OCI-LY1 (cell line): ENCODE measurements around the gene SERPINA6.

ENCODE experiments used
- H2AFZ ChIP-seq: fragments of 200-600 bp; sonication (generic), shearing (Covaris generic); 2 replicates; pipeline ENCODE4 v1.6.0; 2014; ENCODE audit warnings: antibody characterized with exemption, mild to moderate bottlenecking, low read length
- H3F3A ChIP-seq: fragments of 200-600 bp; sonication (generic), shearing (Covaris generic); 2 replicates; pipeline ENCODE4 v1.6.0; 2014; ENCODE audit warnings: mild to moderate bottlenecking, antibody characterized with exemption, low read length, moderate library complexity; ENCODE audit not compliant: insufficient read depth
- H3K27ac ChIP-seq: fragments of 200-600 bp; sonication (generic); 2 replicates; pipeline ENCODE4 v1.5.1; 2014; ENCODE audit warnings: low read length, mixed run types, mild to moderate bottlenecking, low read depth; ENCODE audit not compliant: poor library complexity, severe bottlenecking
- H3K27me3 ChIP-seq: fragments of 200-600 bp; sonication (generic); 2 replicates; pipeline ENCODE4 v1.6.0; 2014; ENCODE audit warnings: antibody characterized with exemption, mild to moderate bottlenecking, low read length, moderate library complexity; ENCODE audit not compliant: insufficient read depth
- H3K36me3 ChIP-seq: fragments of 200-600 bp; sonication (generic); 2 replicates; pipeline ENCODE4 v1.6.1; 2014; ENCODE audit warnings: mild to moderate bottlenecking, antibody characterized with exemption, low read length, moderate library complexity, mixed read lengths; ENCODE audit not compliant: insufficient read depth
- H3K4me1 ChIP-seq: fragments of 200-600 bp; sonication (generic); 2 replicates; pipeline ENCODE4 v1.5.1; 2014; ENCODE audit warnings: mild to moderate bottlenecking, low read length, moderate library complexity; ENCODE audit not compliant: insufficient read depth, severe bottlenecking
- H3K4me2 ChIP-seq: fragments of 200-600 bp; sonication (generic), shearing (Covaris generic); 2 replicates; pipeline ENCODE4 v1.6.1; 2014; ENCODE audit warnings: low read length
- H3K4me3 ChIP-seq: fragments of 200-600 bp; sonication (generic); 2 replicates; pipeline ENCODE4 v1.5.1; 2014; ENCODE audit warnings: low read length, low read depth, mild to moderate bottlenecking, mixed read lengths; ENCODE audit not compliant: poor library complexity, severe bottlenecking
- H3K79me2 ChIP-seq: fragments of 200-600 bp; shearing (Covaris generic); 2 replicates; pipeline ENCODE4 v1.6.1; 2016; ENCODE audit warnings: mixed run types, low read length, mixed read lengths; ENCODE audit not compliant: insufficient read depth
- H3K9ac ChIP-seq: fragments of 200-600 bp; sonication (generic), shearing (Covaris generic); 2 replicates; pipeline ENCODE4 v1.6.1; 2014; ENCODE audit warnings: mild to moderate bottlenecking, low read length, mixed read lengths
- H3K9me2 ChIP-seq: fragments of 200-600 bp; sonication (generic), shearing (Covaris generic); 2 replicates; pipeline ENCODE4 v1.6.1; 2014; ENCODE audit warnings: low read depth, mild to moderate bottlenecking, low read length, mixed read lengths
- H3K9me3 ChIP-seq: fragments of 200-600 bp; shearing (Covaris generic); 2 replicates; pipeline ENCODE4 v1.6.1; 2014; ENCODE audit warnings: low read length, mixed read lengths
- H4K20me1 ChIP-seq: fragments of 200-600 bp; sonication (generic), shearing (Covaris generic); 2 replicates; pipeline ENCODE4 v1.6.0; 2016; ENCODE audit warnings: mild to moderate bottlenecking, low read length; ENCODE audit not compliant: insufficient read depth
- CTCF ChIP-seq: fragments of 200-600 bp; sonication (generic), shearing (Covaris generic); IDR thresholded peaks from 2 replicates; pipeline ENCODE4 v1.5.1; 2017; ENCODE audit warnings: mild to moderate bottlenecking, antibody characterized with exemption, low read length, moderate library complexity, mixed read lengths
- EZH2 ChIP-seq: fragments of 200-600 bp; sonication (generic), shearing (Covaris generic); IDR thresholded peaks from 2 replicates; pipeline ENCODE4 v1.8.0; 2017; ENCODE audit warnings: borderline replicate concordance, mixed run types, mild to moderate bottlenecking, antibody characterized with exemption, low read length, moderate library complexity, mixed read lengths

Gene SERPINA6

GRCh38 chr14:94361682-94362081 lies 38.5 kb upstream of the SERPINA6 start:
- Histone ChIP-seq H3K27me3 (no peaks in the 10 kb centered on the region), H3F3A (no peaks in the 10 kb centered on the region)
- TF ChIP-seq EZH2, result no peak
- no peak for TF ChIP-seq CTCF

GRCh38 chr14:94360945-94361565 lies 37.9 kb upstream of the SERPINA6 start:
- no peaks in the 10 kb centered on the region for H3K27me3 ChIP-seq
- no peaks in the 10 kb centered on the region for H3F3A ChIP-seq
- no peak overlapping the region for H3K27ac ChIP-seq
- H3K9me2 ChIP-seq, result no peaks in the 10 kb centered on the region
- H3K9ac ChIP-seq, result no peak overlapping the region
- no peaks in the 10 kb centered on the region for H3K9me3 ChIP-seq
- no peak overlapping the region for H3K4me2 ChIP-seq
- no peak overlapping the region for H3K4me3 ChIP-seq
- TF ChIP-seq EZH2 (no peak), CTCF (no peak)
- no peaks in the 10 kb centered on the region for H4K20me1 ChIP-seq
- no peaks in the 10 kb centered on the region for H3K36me3 ChIP-seq
- no peaks in the 10 kb centered on the region for H3K79me2 ChIP-seq
- no peaks in the 10 kb centered on the region for H3K4me1 ChIP-seq
- no peak overlapping the region for H2AFZ ChIP-seq

More at GRCh38 chr14:94361682-94362081, 38.5 kb upstream of the SERPINA6 start:
- Histone ChIP-seq H4K20me1 (no peaks in the 10 kb centered on the region), H3K4me3 (no peak overlapping the region), H3K9me2 (no peaks in the 10 kb centered on the region), H3K27ac (no peak overlapping the region), H3K9me3 (no peaks in the 10 kb centered on the region), H3K79me2 (no peaks in the 10 kb centered on the region), H3K36me3 (no peaks in the 10 kb centered on the region), H3K9ac (no peak overlapping the region), H3K4me1 (no peaks in the 10 kb centered on the region), H2AFZ (no peak overlapping the region), H3K4me2 (no peak overlapping the region)

GRCh38 chr14:94357166-94357565 lies 34.0 kb upstream of the SERPINA6 start:
- no peaks in the 10 kb centered on the region; the same call in 1 of the 2 replicates for H3K36me3 ChIP-seq
- H3K9ac ChIP-seq, result no peak overlapping the region
- no peak overlapping the region for H3K4me3 ChIP-seq
- no peak overlapping the region for H3K4me2 ChIP-seq
- H3K79me2 ChIP-seq, result no peaks in the 10 kb centered on the region
- no peak overlapping the region for H3K27ac ChIP-seq
- no peak for TF ChIP-seq EZH2
- no peaks in the 10 kb centered on the region for H3K9me2 ChIP-seq
- H3F3A ChIP-seq, result no peaks in the 10 kb centered on the region
- H2AFZ ChIP-seq, result no peak overlapping the region
- H3K4me1 ChIP-seq, result peaks cover 5% of the 10 kb centered on the region
- no peaks in the 10 kb centered on the region for H4K20me1 ChIP-seq
- no peaks in the 10 kb centered on the region for H3K9me3 ChIP-seq
- H3K27me3 ChIP-seq, result no peaks in the 10 kb centered on the region

GRCh38 chr14:94356379-94357056 lies 33.4 kb upstream of the SERPINA6 start:
- H3K9me2 ChIP-seq, result no peaks in the 10 kb centered on the region
- H3K9me3 ChIP-seq, result no peaks in the 10 kb centered on the region
- H3F3A ChIP-seq, result no peaks in the 10 kb centered on the region

More at GRCh38 chr14:94356379-94357056, 33.4 kb upstream of the SERPINA6 start:
- peaks cover 5% of the 10 kb centered on the region for H3K4me1 ChIP-seq
- no peaks in the 10 kb centered on the region; the same call in 1 of the 2 replicates for H3K36me3 ChIP-seq
- H3K27me3 ChIP-seq, result no peaks in the 10 kb centered on the region
- H3K4me2 ChIP-seq, result no peak overlapping the region
- no peak overlapping the region for H3K4me3 ChIP-seq
- H4K20me1 ChIP-seq, result no peaks in the 10 kb centered on the region
- TF ChIP-seq EZH2, result no peak
- no peak for TF ChIP-seq CTCF
- H3K9ac ChIP-seq, result no peak overlapping the region
- H3K79me2 ChIP-seq, result no peaks in the 10 kb centered on the region
- H2AFZ ChIP-seq, result no peak overlapping the region
- no peak overlapping the region for H3K27ac ChIP-seq
